CMK (cell line): Measurements from ENCODE around the gene KLRF2.
"Not testable (repeated sequence)": the region's sequence is repeated elsewhere in the genome, so short reads cannot be mapped to it uniquely, and the experiment has no call there.

Experiments
- DNase-seq: peaks from one replicate; pipeline ENCODE4 v3.0.0-alpha.2; 2010; ENCODE audit warnings: low read depth

Gene KLRF2

GRCh38 chr12:9881246-9881645 lies at the start of gene KLRF2:
TSS of gene KLRF2 (plus strand) at chr12:9881489. CDS start at chr12:9881596, 107 bp downstream.
- no peak for DNase-seq

- no peak for DNase-seq
Observed at GRCh38 chr12:9831720-9832119, 49.6 kb upstream of the KLRF2 start.

- DNase-seq = no peak
Observed at GRCh38 chr12:9843407-9843806, 37.9 kb upstream of the KLRF2 start.

- DNase-seq = no peak
Observed at GRCh38 chr12:9848899-9849298, 32.4 kb upstream of the KLRF2 start.

- DNase-seq = no peak
Observed at GRCh38 chr12:9851050-9851449, 30.2 kb upstream of the KLRF2 start.

GRCh38 chr12:9851927-9852326 lies 29.4 kb upstream of the KLRF2 start:
- DNase-seq = no peak

GRCh38 chr12:9856151-9856550 lies 25.1 kb upstream of the KLRF2 start:
- DNase-seq = no peak

- no peak for DNase-seq
Observed at GRCh38 chr12:9856894-9857293, 24.4 kb upstream of the KLRF2 start.

GRCh38 chr12:9858135-9858534 lies 23.2 kb upstream of the KLRF2 start:
- DNase-seq = no peak

- DNase-seq = no peak
Observed at GRCh38 chr12:9864913-9865675, 16.2 kb upstream of the KLRF2 start.

GRCh38 chr12:9866860-9867269 lies 14.4 kb upstream of the KLRF2 start:
- no peak for DNase-seq

GRCh38 chr12:9867531-9867930 lies 13.8 kb upstream of the KLRF2 start:
- DNase-seq = no peak

- DNase-seq = no peak
Observed at GRCh38 chr12:9868311-9868801, 12.9 kb upstream of the KLRF2 start.

GRCh38 chr12:9868951-9869306 lies 12.4 kb upstream of the KLRF2 start:
- DNase-seq = no peak

GRCh38 chr12:9869307-9870161 lies 11.8 kb upstream of the KLRF2 start, which contains the start of gene CLEC2B:
TSS of gene CLEC2B (minus strand) at chr12:9869354.
- DNase-seq = no peak

GRCh38 chr12:9870286-9870866 lies 10.9 kb upstream of the KLRF2 start:
- DNase-seq = no peak

- DNase-seq = no peak
Observed at GRCh38 chr12:9872162-9872561, 9.1 kb upstream of the KLRF2 start.

GRCh38 chr12:9872742-9873141 lies 8.5 kb upstream of the KLRF2 start:
- DNase-seq = no peak

- not testable (repeated sequence) for DNase-seq
Observed at GRCh38 chr12:9876120-9876519, 5.2 kb upstream of the KLRF2 start.

- DNase-seq = no peak
Observed at GRCh38 chr12:9880532-9881078, 684 bp upstream of the KLRF2 start.

- no peak for DNase-seq
Observed at GRCh38 chr12:9881988-9882387, 699 bp downstream of the KLRF2 start.

- DNase-seq = no peak
Observed at GRCh38 chr12:9883175-9883574, 1.9 kb downstream of the KLRF2 start.
